ENCODE data around the gene GRM4.
A peak's percentile ranks its signal among the peaks of the same experiment; 100 is the strongest.

GRM4 gene

GRCh38 chr6:34092631-34093030 lies 53.3 kb downstream of the GRM4 start:
- Histone ChIP-seq H3K36me3 (peaks cover 4% of the 10 kb centered on the region), H3K4me3 (ENCODE audit: low read depth, low read length) (no peak overlapping the region), H3K27ac (peak overlapping the region; percentile 95), H3K27me3 (ENCODE audit: insufficient read depth, low read depth, severe bottlenecking) (no peaks in the 10 kb centered on the region), H3K9me3 (ENCODE audit: severe bottlenecking) (no peaks in the 10 kb centered on the region)
- no peak for TF ChIP-seq CTCF (IDR thresholded peaks at IDR 0.05; ENCODE audit: low read depth, low read length)
- peak; percentile 39 for DNase-seq

GRCh38 chr6:34090935-34091334 lies 55.0 kb downstream of the GRM4 start:
- Histone ChIP-seq H3K9me3 (ENCODE audit: severe bottlenecking) (no peaks in the 10 kb centered on the region), H3K27ac (peak overlapping the region; percentile 95), H3K4me3 (ENCODE audit: low read depth, low read length) (peak overlapping the region; percentile 21), H3K27me3 (ENCODE audit: insufficient read depth, low read depth, severe bottlenecking) (no peaks in the 10 kb centered on the region), H3K36me3 (peaks cover 12% of the 10 kb centered on the region)
- TF ChIP-seq CTCF (IDR thresholded peaks at IDR 0.05; ENCODE audit: low read depth, low read length), result no peak
- peak; percentile 63 for DNase-seq

GRCh38 chr6:34090529-34090928 lies 55.4 kb downstream of the GRM4 start:
- Histone ChIP-seq H3K27ac (peak overlapping the region; percentile 95), H3K27me3 (ENCODE audit: insufficient read depth, low read depth, severe bottlenecking) (no peaks in the 10 kb centered on the region), H3K36me3 (peaks cover 15% of the 10 kb centered on the region), H3K9me3 (ENCODE audit: severe bottlenecking) (no peaks in the 10 kb centered on the region), H3K4me3 (ENCODE audit: low read depth, low read length) (peak overlapping the region; percentile 21)
- peak; percentile 97 for DNase-seq
- no peak for TF ChIP-seq CTCF (IDR thresholded peaks at IDR 0.05; ENCODE audit: low read depth, low read length)

- TF ChIP-seq CTCF (IDR thresholded peaks at IDR 0.05; ENCODE audit: low read depth, low read length), result no peak
- no peak for DNase-seq
Observed at GRCh38 chr6:34086558-34086957, 59.3 kb downstream of the GRM4 start.

GRCh38 chr6:34085453-34086170 lies 60.3 kb downstream of the GRM4 start:
- Histone ChIP-seq H3K4me3 (ENCODE audit: low read depth, low read length) (no peak overlapping the region), H3K36me3 (peaks cover 16% of the 10 kb centered on the region)
- TF ChIP-seq CTCF (IDR thresholded peaks at IDR 0.05; ENCODE audit: low read depth, low read length), result no peak

More at GRCh38 chr6:34086558-34086957, 59.3 kb downstream of the GRM4 start:
- H3K27ac ChIP-seq, result no peak overlapping the region
- no peak overlapping the region for H3K4me3 ChIP-seq (ENCODE audit: low read depth, low read length)
- peaks cover 17% of the 10 kb centered on the region for H3K36me3 ChIP-seq
- H3K9me3 ChIP-seq (ENCODE audit: severe bottlenecking), result no peaks in the 10 kb centered on the region
- no peaks in the 10 kb centered on the region for H3K27me3 ChIP-seq (ENCODE audit: insufficient read depth, low read depth, severe bottlenecking)

More at GRCh38 chr6:34085453-34086170, 60.3 kb downstream of the GRM4 start:
- DNase-seq, result no peak
- no peaks in the 10 kb centered on the region for H3K27me3 ChIP-seq (ENCODE audit: insufficient read depth, low read depth, severe bottlenecking)
- H3K9me3 ChIP-seq (ENCODE audit: severe bottlenecking), result no peaks in the 10 kb centered on the region
- H3K27ac ChIP-seq, result no peak overlapping the region
